Suprapubic skin (tissue), 3 donors: ENCODE measurements around the gene FILIP1L.

Source experiments
- POLR2AphosphoS5 ChIP-seq, 3 donors: sonication (generic); formaldehyde crosslinking; IDR thresholded peaks; one replicate each; pipeline ENCODE4 v1.6.1; 2017; ENCODE audit warnings: antibody characterized with exemption in 3 of 3
- TF ChIP-seq, protein P1 (sequence below), 2 donors: fragments of 200-600 bp in 1 of 2; fragments of 450-650 bp in 1 of 2; sonication (generic) in 1 of 2; IDR thresholded peaks; one replicate each; pipeline ENCODE4 v1.5.1; 2016 to 2019; ENCODE audit warnings: antibody characterized with exemption in 2 of 2, mild to moderate bottlenecking in 1 of 2, moderate library complexity in 1 of 2

DNA sequence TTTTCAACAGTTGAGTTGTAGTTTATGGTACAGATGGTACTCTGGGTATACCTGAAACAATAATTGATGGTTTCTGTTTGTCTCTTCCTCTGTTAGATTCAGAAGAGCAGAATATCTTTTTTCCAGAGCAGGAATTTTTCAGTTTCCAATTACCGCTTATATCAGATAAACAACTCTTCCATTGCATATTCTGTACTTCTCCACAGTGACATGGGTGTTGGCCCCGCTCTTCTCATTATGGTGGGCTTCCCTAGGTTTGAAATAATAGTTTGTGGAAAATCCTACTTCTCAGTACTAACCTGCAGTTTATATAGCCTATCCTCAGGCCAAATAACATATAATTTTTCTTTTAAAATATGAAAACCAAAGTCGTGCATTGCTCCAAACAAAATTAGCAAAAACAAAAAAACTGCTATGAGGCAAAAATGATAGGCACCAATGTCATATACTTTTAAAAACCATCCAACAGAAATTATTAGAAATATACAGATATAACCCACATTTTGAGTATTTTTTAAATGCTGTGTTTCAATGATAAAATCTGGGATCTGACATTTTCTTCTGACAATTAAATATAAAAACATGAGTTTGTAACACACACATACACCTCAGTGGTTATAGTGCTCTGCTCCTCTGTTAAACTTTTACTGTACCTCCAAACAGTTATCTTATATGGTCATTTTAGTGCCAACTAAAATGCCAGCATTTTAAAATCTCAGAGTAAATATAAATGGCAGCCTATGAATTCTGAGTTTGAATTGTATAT lies 239.9 kb downstream of the FILIP1L start:
- TF ChIP-seq, protein P1, sequence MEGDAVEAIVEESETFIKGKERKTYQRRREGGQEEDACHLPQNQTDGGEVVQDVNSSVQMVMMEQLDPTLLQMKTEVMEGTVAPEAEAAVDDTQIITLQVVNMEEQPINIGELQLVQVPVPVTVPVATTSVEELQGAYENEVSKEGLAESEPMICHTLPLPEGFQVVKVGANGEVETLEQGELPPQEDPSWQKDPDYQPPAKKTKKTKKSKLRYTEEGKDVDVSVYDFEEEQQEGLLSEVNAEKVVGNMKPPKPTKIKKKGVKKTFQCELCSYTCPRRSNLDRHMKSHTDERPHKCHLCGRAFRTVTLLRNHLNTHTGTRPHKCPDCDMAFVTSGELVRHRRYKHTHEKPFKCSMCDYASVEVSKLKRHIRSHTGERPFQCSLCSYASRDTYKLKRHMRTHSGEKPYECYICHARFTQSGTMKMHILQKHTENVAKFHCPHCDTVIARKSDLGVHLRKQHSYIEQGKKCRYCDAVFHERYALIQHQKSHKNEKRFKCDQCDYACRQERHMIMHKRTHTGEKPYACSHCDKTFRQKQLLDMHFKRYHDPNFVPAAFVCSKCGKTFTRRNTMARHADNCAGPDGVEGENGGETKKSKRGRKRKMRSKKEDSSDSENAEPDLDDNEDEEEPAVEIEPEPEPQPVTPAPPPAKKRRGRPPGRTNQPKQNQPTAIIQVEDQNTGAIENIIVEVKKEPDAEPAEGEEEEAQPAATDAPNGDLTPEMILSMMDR (IDR thresholded peaks at IDR 0.05), result no peak
- no peak for TF ChIP-seq POLR2AphosphoS5 (IDR thresholded peaks at IDR 0.05)
